IPS DF 19.7 (cell line): ENCODE data around the gene SNX25.

Experiments used
- DNase-seq: peaks from one replicate; pipeline ENCODE4 v3.0.0-alpha.2; 2013; ENCODE audit warnings: low read depth, low spot score

SNX25 gene

DNA sequence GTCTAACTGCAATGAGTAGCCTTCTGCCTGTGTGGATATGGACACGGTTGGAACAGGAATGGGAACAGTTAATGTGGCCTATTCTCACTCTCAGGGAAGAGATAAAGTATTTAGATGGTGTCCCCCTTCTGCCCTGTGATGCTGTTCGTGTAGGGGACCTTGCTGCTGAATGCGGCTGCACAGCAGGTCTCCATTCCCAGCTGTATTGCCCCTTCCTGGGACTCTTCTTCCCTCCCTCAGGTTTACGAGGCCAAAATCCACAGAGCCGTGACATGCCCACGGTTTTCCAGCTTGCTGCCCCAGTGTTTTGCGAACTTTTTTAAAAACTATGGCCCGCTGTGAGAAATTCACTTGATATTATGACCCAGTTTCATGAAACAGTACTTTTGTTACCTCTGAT is 50.3 kb downstream of the SNX25 start:
- DNase-seq = no peak

- DNase-seq = no peak
Observed at GRCh38 chr4:185261946-185262345, 52.5 kb downstream of the SNX25 start.

DNA sequence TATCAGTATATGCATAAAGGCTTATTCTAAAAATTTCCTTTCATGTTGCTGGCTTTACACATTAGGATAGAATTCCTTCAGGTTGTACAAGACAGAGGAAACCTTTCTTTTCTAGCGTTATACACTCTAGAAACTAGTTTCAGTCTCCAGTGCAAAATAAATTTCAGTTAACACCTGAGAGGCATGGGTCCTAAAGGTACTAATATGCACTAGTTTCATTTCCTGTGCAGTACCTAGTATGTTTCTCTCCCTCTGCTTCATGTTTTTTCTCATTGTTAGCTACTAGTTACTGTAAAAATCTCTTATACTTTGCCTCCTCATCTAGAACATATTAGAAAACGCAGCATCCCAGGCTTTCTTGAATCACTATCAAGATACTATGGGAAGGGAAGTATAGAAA is 54.0 kb downstream of the SNX25 start:
- no peak for DNase-seq

DNA sequence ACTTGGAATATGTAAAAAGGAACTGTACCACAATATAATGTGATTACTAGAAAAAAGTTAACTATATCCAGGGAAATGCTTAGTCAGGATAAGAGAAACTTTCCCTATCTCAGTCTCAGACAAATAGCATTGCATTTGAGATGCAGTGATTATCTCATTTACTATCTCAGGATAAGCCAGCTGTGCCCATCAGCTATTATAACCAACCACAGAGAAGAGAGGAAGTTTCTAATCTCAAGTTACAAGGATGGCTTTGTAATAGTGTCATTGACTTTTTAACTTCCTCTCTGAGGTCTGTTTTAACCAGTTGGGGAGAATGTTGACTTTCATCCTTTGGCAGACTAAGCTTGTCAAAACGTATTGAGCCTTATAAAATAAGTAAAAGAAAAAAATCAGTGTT is 56.5 kb downstream of the SNX25 start:
- no peak for DNase-seq

DNA sequence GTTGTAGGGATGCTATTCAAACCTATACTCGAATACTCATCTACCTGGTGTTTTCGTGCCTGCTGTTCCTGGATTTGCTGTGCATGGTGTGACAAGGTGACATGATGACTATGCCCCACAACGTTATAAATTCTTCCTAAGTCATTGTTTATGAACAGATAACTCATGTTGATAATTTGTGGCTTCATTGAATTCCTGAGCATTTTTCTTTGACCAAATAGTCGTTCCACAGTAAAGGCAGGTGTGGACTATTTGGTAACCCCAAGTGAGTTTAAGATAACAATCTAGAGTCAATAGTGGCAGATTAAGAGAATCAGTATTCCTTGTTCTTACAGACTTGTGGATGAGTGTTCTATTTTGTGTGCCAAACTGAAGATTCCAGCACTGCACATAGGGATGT is 59.9 kb downstream of the SNX25 start:
- no peak for DNase-seq

DNA sequence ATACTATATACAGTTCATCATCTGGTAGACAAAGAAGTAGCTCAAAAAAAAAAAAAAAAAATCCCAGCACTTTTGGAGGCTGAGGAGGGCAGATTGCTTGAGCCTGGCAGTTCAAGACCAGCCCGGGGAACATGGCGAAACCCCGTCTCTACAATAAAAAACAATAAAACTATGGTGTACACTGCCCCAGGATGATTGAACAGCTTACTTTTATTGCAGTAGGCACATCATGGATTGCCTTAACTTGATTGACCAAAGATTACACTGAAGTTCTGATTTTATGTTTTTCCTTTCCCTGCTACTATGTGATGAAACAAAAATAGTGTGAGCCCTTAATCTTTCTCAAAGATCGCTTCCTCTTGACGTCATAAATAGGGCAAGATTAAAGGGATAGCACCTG is 60.6 kb downstream of the SNX25 start:
- no peak for DNase-seq

DNA sequence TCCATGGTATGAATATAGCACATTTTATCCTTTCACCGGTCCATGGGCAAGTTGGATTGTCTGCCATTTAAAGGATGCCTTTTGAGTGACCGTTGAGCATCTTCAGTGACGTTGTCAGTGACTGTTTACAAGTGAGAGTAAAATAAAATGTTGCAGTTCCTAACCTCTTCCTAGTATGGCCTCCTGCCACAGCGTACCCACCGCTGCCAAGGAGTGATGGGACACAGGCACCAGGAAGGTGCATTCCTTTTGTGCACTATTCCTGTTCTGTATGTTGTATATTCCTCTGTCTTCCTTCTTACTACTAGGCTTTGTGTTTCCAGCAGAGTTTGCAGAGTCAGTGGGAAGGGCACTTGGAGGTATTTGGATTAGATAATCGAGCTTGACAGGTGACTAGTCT is 61.5 kb downstream of the SNX25 start:
- no peak for DNase-seq

DNA sequence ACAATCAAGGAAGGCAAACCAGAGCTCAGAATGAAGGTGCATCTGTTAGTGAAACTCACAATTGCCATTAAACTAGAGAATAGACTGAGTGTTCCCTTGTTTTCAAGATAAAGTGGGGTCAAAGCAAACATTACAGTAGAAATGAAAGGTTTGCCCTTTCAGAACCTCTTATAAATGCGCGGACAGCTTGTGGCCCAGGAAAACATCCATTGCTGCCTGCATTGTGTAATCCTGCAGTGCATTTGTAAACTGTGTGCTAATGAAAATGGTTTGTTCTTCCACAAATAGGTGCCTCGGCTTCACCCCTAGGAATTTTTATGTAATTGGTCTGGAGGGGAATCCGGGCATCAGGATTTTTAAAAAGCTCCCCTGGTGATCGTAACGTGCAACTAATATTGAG is 62.8 kb downstream of the SNX25 start:
- DNase-seq = no peak

DNA sequence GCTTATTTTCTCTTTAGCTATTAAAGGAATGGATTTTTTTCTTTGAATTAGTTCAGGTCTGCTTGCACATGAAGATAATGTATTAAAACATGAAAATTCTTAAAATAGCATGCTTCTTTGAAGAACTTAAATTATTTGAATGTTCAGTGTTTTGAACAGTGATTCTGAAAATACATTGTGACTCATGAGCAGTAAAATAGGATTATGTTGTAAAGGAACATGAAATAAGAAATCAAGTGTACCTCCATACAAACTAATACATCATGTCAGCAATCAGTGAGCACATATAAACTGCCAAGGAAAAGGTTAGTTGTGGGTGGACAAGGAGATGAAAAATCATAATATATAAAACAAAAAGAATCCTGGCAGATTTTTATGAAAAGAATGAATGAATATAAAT is 66.1 kb downstream of the SNX25 start:
- no peak for DNase-seq

DNA sequence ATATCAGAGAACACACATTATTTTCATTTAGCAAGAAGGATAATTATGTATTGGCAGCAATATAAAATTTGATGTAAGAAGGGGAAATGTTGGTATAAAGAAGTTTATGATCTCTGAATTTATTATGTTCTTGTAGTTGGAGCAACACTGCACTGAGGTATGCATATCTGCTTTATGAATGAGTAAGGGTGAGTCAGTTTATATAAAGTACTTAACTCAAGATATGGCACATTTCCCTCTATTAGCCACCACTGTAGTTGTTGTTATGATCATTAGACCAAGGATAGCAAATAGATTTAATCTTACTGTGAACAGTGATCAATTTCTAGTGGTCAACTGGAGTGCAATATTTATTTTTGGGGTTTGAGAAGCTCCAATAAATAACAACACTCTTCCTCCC is 66.6 kb downstream of the SNX25 start:
- no peak for DNase-seq

- no peak for DNase-seq
Observed at GRCh38 chr4:185278716-185279115, 69.3 kb downstream of the SNX25 start.

- no peak for DNase-seq
Observed at GRCh38 chr4:185280608-185281007, 71.2 kb downstream of the SNX25 start.

DNA sequence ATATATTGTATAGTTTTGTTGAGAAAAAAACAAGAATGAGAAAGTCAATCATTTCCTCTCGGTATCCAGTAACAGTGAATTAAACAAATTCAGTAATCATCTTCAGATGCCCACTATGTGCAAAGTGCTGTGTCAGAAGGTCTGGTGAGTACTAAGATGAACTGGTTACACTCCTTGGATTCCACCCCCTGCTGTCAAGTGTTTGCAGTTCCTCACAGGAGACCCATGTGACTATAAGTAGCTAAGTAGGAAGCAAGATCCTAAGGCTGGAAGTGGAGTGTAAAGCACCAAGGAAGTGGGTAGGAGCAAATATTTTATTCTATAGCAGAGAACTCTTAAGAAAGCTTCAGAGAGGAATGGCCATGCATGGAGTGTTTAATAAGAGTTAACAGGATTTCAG is 73.6 kb downstream of the SNX25 start:
- DNase-seq = no peak

DNA sequence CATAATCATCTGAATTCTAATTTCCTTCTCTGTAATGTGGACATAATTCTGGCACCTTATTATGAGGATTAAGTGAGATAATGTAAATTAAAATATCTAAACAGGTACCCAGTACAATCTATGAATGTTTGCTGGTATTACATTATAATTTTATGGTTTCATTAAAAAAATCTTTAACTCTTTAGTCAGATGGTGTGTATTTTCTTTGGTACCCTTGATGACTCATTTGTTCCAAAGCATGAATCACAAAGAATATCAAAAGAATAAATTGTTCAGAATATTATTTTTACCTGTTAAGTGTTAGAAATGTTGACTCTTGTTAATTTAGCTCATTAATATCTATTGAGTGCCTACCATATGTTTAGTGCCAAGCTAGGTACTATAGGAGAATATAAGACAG is 74.3 kb downstream of the SNX25 start:
- DNase-seq = no peak

- DNase-seq = no peak
Observed at GRCh38 chr4:185285632-185286393, 76.4 kb downstream of the SNX25 start.

GRCh38 chr4:185286571-185286970 is 77.2 kb downstream of the SNX25 start:
- DNase-seq = no peak

DNA sequence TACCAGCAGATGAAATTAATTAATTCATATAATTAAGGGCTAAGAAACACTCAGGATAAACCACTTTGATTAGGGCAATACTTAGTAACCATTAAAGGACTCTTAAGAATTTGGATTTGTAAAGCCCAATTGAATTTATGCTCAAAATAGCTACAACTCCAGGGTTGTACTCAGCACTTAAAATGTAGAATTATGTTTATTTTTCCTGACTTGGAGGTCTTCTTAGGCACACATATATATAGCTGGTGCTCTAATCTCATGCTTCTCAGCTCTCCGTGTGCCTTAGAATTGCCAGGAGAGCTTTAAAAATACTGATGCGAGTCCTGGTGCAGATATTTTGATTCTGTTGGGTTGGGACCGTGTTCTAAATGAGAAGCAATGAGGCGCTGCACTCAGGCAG is 77.6 kb downstream of the SNX25 start:
- no peak for DNase-seq

DNA sequence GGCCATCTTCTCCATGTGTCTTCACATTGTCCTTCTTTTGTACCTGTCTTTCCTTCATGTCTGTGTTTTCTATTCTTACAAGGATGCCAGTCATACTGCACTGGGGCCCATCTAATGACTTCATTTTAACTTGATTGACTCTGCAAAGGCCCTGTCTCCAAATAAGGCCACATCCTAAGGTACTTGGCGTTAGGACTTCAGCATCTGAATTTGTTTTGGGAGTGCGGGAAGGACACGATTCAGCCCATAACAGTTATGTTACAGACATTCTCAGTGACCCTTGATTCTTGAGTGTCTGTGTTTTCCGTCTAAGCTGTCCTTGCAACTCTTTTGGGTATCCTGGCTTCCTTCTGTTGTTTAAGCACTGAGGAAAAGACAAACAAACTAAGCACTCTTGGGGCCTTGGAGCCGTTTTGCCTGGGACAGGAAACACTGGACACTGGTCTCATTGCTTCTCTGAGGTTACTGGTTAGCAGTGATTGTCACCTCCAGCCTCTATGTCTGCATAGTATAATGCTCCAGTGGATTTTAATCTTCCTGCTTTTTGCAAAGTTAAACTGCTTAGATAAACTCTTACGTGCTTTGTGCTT is 80.7 kb downstream of the SNX25 start:
- no peak for DNase-seq

DNA sequence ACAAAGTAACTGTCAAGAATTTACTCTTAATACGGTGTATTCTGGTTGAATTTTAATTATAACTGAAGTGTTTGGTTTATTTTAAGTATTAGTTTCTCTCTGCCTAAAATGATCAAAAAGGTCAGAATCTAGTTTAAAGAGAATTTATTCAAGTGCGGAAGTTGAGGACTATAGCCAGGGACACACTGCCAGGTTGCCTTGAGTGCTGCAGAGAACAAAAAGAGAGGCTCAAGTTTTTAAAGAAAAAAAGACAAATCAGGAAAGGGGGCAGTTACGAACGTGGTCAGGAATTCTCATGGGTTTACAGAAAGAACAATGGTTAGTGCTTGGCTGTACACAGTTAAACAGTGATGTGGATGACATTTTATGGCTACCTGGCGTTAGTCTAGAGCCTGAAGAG is 81.3 kb downstream of the SNX25 start:
- DNase-seq = no peak

DNA sequence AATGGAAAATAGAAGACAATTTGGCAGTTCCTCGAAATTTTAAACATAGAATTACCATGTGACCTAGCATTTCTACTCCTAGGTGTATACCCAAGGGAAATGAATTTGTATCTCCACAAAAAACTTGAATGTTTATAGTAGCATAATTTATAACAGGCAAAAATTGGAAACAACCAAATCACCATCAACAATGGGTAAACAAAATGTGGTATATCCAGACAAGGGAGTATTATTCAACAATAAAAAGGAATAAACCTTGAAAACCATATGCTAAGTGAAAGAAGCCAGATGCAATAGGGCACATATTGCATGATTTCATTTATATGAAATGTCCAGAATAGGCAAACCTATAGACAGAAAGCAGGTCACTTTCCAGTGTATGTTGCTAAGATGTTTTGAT is 83.8 kb downstream of the SNX25 start:
- DNase-seq = no peak

GRCh38 chr4:185296665-185297460 is 87.5 kb downstream of the SNX25 start:
- DNase-seq = no peak

GRCh38 chr4:185298728-185299430 is 89.5 kb downstream of the SNX25 start:
- DNase-seq = no peak
